WERI-Rb-1 (cell line): Measurements from ENCODE around the gene ADAMTS5.

ENCODE experiments used
- DNase-seq: peaks from one replicate; pipeline ENCODE4 v3.0.0-alpha.2; 2020
- H3K27ac ChIP-seq: fragments of 250-450 bp; sonication (Bioruptor Pico); 2 replicates; pipeline ENCODE4 v1.5.1; 2020; ENCODE audit warnings: mild to moderate bottlenecking, moderate library complexity
- H3K27me3 ChIP-seq: fragments of 250-450 bp; sonication (Bioruptor Pico); 2 replicates; pipeline ENCODE4 v1.5.1; 2021; ENCODE audit warnings: mild to moderate bottlenecking, low read depth, moderate library complexity; ENCODE audit not compliant: insufficient read depth, severe bottlenecking
- H3K36me3 ChIP-seq: fragments of 250-450 bp; sonication (Bioruptor Pico); 2 replicates; pipeline ENCODE4 v1.5.1; 2020; ENCODE audit warnings: mild to moderate bottlenecking, moderate library complexity
- H3K4me3 ChIP-seq: 2 replicates; pipeline ENCODE4 v1.5.1; 2011; ENCODE audit warnings: low read depth, mild to moderate bottlenecking, control low read depth, low read length
- H3K9me3 ChIP-seq: fragments of 250-450 bp; sonication (Bioruptor Pico); 2 replicates; pipeline ENCODE4 v1.5.1; 2021; ENCODE audit warnings: mild to moderate bottlenecking, moderate library complexity; ENCODE audit not compliant: severe bottlenecking
- CTCF ChIP-seq: IDR thresholded peaks from 2 replicates; pipeline ENCODE4 v1.5.1; 2011; ENCODE audit warnings: low read depth, mild to moderate bottlenecking, control low read depth, inconsistent platforms, low read length

Gene ADAMTS5

GRCh38 chr21:26946744-26947446, 20.0 kb downstream of the ADAMTS5 start:
- DNase-seq, result no peak

GRCh38 chr21:26945916-26946675, 20.8 kb downstream of the ADAMTS5 start:
- TF ChIP-seq CTCF, result no peak
- no peak overlapping the region for H3K4me3 ChIP-seq
- H3K27me3 ChIP-seq, result peaks cover 98% of the 10 kb centered on the region
- no peaks in the 10 kb centered on the region for H3K36me3 ChIP-seq
- no peak for DNase-seq
- H3K9me3 ChIP-seq, result no peaks in the 10 kb centered on the region
- H3K27ac ChIP-seq, result no peak overlapping the region

More at GRCh38 chr21:26946744-26947446, 20.0 kb downstream of the ADAMTS5 start:
- no peak overlapping the region for H3K27ac ChIP-seq
- no peak overlapping the region for H3K4me3 ChIP-seq
- no peaks in the 10 kb centered on the region for H3K36me3 ChIP-seq
- peaks cover 93% of the 10 kb centered on the region for H3K27me3 ChIP-seq
- no peak for TF ChIP-seq CTCF
- no peaks in the 10 kb centered on the region for H3K9me3 ChIP-seq

GRCh38 chr21:26943921-26944320, 23.0 kb downstream of the ADAMTS5 start:
- H3K27ac ChIP-seq, result no peak overlapping the region
- no peak for DNase-seq

GRCh38 chr21:26941421-26941820, 25.5 kb downstream of the ADAMTS5 start:
- H3K36me3 ChIP-seq, result no peaks in the 10 kb centered on the region
- H3K4me3 ChIP-seq, result no peak overlapping the region
- no peak for TF ChIP-seq CTCF

More at GRCh38 chr21:26943921-26944320, 23.0 kb downstream of the ADAMTS5 start:
- H3K9me3 ChIP-seq, result no peaks in the 10 kb centered on the region
- no peak for TF ChIP-seq CTCF
- H3K27me3 ChIP-seq, result peaks cover 98% of the 10 kb centered on the region
- no peak overlapping the region for H3K4me3 ChIP-seq
- no peaks in the 10 kb centered on the region for H3K36me3 ChIP-seq

GRCh38 chr21:26939601-26940111, 27.2 kb downstream of the ADAMTS5 start:
- TF ChIP-seq CTCF, result no peak
- DNase-seq, result no peak
- H3K27me3 ChIP-seq, result peaks cover 98% of the 10 kb centered on the region
- H3K4me3 ChIP-seq, result no peak overlapping the region
- H3K9me3 ChIP-seq, result no peaks in the 10 kb centered on the region
- no peaks in the 10 kb centered on the region for H3K36me3 ChIP-seq
- H3K27ac ChIP-seq, result no peak overlapping the region

More at GRCh38 chr21:26941421-26941820, 25.5 kb downstream of the ADAMTS5 start:
- no peaks in the 10 kb centered on the region for H3K9me3 ChIP-seq
- DNase-seq, result no peak
- peaks cover 98% of the 10 kb centered on the region for H3K27me3 ChIP-seq
- H3K27ac ChIP-seq, result no peak overlapping the region
